ENCODE data around the gene ZNF532.

DNA sequence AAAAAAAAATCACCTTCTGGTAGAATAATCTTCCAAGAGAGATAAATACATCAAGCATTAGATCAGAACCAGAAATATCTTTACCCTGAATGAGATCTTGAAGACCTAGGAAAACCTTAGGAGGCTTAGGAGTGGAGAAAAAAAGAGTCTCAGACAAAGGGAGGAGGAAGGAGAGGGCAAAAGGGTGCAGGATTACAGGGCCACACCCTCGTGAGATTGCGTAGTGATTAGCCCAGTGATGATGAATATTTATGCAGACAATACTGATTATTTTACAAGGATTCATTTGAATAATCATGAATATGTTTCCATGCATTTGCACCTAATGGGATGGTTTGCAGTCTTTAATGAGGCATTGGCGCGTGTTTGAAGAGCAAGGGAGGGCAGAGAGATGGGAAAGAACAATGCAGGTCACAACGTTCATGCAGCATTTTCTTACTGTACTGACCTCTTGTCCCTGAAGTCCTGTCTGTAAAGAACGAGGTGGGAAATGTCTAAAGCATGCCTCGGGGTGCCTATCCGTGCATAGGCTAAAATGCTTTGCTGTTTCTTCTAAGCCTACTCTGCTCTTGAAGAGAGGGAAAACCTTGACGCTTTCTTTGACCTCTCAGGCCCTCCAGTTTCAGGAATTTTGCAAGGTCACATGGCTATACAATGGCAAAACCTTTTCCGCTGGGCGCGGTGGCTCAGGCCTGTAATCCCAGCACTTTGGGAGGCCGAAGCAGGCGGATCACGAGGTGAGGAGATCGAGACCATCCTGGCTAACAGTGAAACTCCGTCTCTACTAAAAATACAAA is 18.6 kb upstream of the ZNF532 start:
- TF ChIP-seq POLR2AphosphoS5 (IDR thresholded peaks at IDR 0.05; ENCODE audit: low read depth, low read length) = no peak
- TF ChIP-seq, protein P1, sequence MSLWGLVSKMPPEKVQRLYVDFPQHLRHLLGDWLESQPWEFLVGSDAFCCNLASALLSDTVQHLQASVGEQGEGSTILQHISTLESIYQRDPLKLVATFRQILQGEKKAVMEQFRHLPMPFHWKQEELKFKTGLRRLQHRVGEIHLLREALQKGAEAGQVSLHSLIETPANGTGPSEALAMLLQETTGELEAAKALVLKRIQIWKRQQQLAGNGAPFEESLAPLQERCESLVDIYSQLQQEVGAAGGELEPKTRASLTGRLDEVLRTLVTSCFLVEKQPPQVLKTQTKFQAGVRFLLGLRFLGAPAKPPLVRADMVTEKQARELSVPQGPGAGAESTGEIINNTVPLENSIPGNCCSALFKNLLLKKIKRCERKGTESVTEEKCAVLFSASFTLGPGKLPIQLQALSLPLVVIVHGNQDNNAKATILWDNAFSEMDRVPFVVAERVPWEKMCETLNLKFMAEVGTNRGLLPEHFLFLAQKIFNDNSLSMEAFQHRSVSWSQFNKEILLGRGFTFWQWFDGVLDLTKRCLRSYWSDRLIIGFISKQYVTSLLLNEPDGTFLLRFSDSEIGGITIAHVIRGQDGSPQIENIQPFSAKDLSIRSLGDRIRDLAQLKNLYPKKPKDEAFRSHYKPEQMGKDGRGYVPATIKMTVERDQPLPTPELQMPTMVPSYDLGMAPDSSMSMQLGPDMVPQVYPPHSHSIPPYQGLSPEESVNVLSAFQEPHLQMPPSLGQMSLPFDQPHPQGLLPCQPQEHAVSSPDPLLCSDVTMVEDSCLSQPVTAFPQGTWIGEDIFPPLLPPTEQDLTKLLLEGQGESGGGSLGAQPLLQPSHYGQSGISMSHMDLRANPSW (CRISPR knock-in tag; IDR thresholded peaks at IDR 0.05; ENCODE audit: borderline replicate concordance) = no peak
- no peak for TF ChIP-seq ZNF350 (CRISPR knock-in tag; IDR thresholded peaks at IDR 0.05; ENCODE audit: borderline replicate concordance, low read depth)
- TF ChIP-seq, protein P2, sequence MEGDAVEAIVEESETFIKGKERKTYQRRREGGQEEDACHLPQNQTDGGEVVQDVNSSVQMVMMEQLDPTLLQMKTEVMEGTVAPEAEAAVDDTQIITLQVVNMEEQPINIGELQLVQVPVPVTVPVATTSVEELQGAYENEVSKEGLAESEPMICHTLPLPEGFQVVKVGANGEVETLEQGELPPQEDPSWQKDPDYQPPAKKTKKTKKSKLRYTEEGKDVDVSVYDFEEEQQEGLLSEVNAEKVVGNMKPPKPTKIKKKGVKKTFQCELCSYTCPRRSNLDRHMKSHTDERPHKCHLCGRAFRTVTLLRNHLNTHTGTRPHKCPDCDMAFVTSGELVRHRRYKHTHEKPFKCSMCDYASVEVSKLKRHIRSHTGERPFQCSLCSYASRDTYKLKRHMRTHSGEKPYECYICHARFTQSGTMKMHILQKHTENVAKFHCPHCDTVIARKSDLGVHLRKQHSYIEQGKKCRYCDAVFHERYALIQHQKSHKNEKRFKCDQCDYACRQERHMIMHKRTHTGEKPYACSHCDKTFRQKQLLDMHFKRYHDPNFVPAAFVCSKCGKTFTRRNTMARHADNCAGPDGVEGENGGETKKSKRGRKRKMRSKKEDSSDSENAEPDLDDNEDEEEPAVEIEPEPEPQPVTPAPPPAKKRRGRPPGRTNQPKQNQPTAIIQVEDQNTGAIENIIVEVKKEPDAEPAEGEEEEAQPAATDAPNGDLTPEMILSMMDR (CRISPR knock-in tag; IDR thresholded peaks at IDR 0.05) = no peak
- TF ChIP-seq NFKB2 (CRISPR knock-in tag; IDR thresholded peaks at IDR 0.05; ENCODE audit: borderline replicate concordance) = no peak
- no peak for TF ChIP-seq RFX5 (IDR thresholded peaks at IDR 0.05; ENCODE audit: low read depth, low read length)
- no peak for TF ChIP-seq DNMT3B (CRISPR knock-in tag; conservative IDR thresholded peaks at IDR 0.05)
- TF ChIP-seq MAFK (conservative IDR thresholded peaks at IDR 0.05 in 1 of 2, IDR thresholded peaks at IDR 0.05 in 1 of 2; ENCODE audit: low read length in 2 of 2) = no peak
- no peak for TF ChIP-seq CHD4 (IDR thresholded peaks at IDR 0.05; ENCODE audit: borderline replicate concordance, low read length)
- TF ChIP-seq ARNT (IDR thresholded peaks at IDR 0.05) = no peak
